ENCODE data around the gene PTCHD1. TPM values are rescaled to one million over a fixed set of nuclear protein-coding genes. Genes with fewer than 3 reads are reported as not detected.

PTCHD1 gene
- total RNA-seq, 1 donor from 2014 or later, result 0.14 TPM

DNA sequence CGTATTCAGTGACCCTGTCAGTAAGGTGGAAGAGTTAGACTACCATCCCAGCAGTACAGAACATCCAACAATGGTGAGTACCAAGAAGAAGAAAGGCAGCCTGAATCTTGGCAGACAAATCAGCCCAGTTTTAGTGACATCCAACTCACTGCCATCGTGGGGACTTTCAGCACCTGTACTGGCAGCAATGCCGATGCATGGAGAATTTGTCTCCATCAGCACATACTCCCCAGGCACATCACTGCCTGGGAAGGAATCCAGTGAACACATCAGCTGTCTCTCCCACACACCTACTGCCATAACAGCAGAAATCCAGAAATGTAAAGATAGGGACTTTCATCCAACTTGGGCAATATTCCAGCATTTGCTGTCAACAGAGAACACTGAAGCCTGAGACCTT lies 29.8 kb downstream of the PTCHD1 start:
- FAIRE-seq (no peak), DNase-seq (ENCODE audit: low read depth) (no peak)
- no peak overlapping the region for H3K4me3 Mint-ChIP-seq (ENCODE audit: unreplicated experiment)
- H3K27me3 ChIP-seq (ENCODE audit: insufficient read depth, low read length), result no peaks in the 10 kb centered on the region
- no peaks in the 10 kb centered on the region for H3K9me3 Mint-ChIP-seq (ENCODE audit: unreplicated experiment)
- no peaks in the 10 kb centered on the region for H3K4me1 ChIP-seq (ENCODE audit: insufficient read depth, low read length)
- H3K27me3 Mint-ChIP-seq (ENCODE audit: low read depth, unreplicated experiment), result peaks cover 4% of the 10 kb centered on the region
- no peak overlapping the region for H3K9ac ChIP-seq (ENCODE audit: low read length)
- no peak overlapping the region for H3K4me3 ChIP-seq (ENCODE audit: insufficient read depth, low read depth, low read length)
- H4K20me1 ChIP-seq (ENCODE audit: insufficient read depth, low read length), result no peaks in the 10 kb centered on the region
- no peak overlapping the region for H2AFZ ChIP-seq (ENCODE audit: low read depth, low read length)
- no peak overlapping the region for H3K4me2 ChIP-seq (ENCODE audit: low read length)
- TF ChIP-seq EZH2 (IDR thresholded peaks at IDR 0.05; ENCODE audit: insufficient read depth, low read length), result no peak
- no peak overlapping the region for H3K27ac Mint-ChIP-seq (ENCODE audit: unreplicated experiment)
- no peaks in the 10 kb centered on the region for H3K36me3 Mint-ChIP-seq (ENCODE audit: low read depth, unreplicated experiment)
- H3K9me3 ChIP-seq (ENCODE audit: insufficient read depth, low read depth, low read length), result no peaks in the 10 kb centered on the region
- H3K36me3 ChIP-seq (ENCODE audit: insufficient read depth, low read length), result no peaks in the 10 kb centered on the region
- no peaks in the 10 kb centered on the region for H3K79me2 ChIP-seq (ENCODE audit: insufficient read depth, low read length)
- no peaks in the 10 kb centered on the region for H3K4me1 Mint-ChIP-seq (ENCODE audit: low read depth, unreplicated experiment)
- no peak overlapping the region for H3K27ac ChIP-seq (ENCODE audit: low read depth, low read length)

DNA sequence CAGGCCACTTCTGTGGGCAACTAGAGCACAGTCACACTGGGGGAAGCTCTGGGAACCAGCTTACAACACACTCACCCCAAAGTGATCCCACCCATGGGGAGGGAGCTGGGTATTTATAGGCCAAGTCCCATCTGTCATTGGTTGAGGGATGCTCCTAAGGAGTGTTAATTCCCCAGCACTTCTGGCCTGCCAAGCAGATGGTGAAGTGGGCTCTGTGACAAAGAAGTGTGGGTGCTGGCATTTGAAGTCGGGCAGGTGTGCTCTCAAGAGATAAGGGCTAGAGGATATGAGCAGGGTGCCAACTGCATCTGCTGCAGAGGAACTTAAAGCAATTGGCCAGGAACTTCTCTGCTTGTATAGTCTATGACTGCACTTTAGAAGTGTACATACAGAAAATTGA lies 30.9 kb downstream of the PTCHD1 start:
- H3K9me3 ChIP-seq (ENCODE audit: insufficient read depth, low read depth, low read length), result no peaks in the 10 kb centered on the region
- no peak overlapping the region for H3K4me3 ChIP-seq (ENCODE audit: insufficient read depth, low read depth, low read length)
- H3K27ac ChIP-seq (ENCODE audit: low read depth, low read length), result no peak overlapping the region
- H3K27me3 ChIP-seq (ENCODE audit: insufficient read depth, low read length), result no peaks in the 10 kb centered on the region
- DNase-seq (ENCODE audit: low read depth) (no peak), FAIRE-seq (no peak)
- no peaks in the 10 kb centered on the region for H3K36me3 ChIP-seq (ENCODE audit: insufficient read depth, low read length)
- Mint-ChIP-seq H3K4me1 (ENCODE audit: low read depth, unreplicated experiment) (no peaks in the 10 kb centered on the region), H3K27ac (ENCODE audit: unreplicated experiment) (no peak overlapping the region), H3K27me3 (ENCODE audit: low read depth, unreplicated experiment) (peaks cover 4% of the 10 kb centered on the region), H3K4me3 (ENCODE audit: unreplicated experiment) (no peak overlapping the region), H3K36me3 (ENCODE audit: low read depth, unreplicated experiment) (no peaks in the 10 kb centered on the region), H3K9me3 (ENCODE audit: unreplicated experiment) (no peaks in the 10 kb centered on the region)
- no peak overlapping the region for H2AFZ ChIP-seq (ENCODE audit: low read depth, low read length)
- H3K4me1 ChIP-seq (ENCODE audit: insufficient read depth, low read length), result no peaks in the 10 kb centered on the region
- no peaks in the 10 kb centered on the region for H4K20me1 ChIP-seq (ENCODE audit: insufficient read depth, low read length)
- TF ChIP-seq, protein P1, sequence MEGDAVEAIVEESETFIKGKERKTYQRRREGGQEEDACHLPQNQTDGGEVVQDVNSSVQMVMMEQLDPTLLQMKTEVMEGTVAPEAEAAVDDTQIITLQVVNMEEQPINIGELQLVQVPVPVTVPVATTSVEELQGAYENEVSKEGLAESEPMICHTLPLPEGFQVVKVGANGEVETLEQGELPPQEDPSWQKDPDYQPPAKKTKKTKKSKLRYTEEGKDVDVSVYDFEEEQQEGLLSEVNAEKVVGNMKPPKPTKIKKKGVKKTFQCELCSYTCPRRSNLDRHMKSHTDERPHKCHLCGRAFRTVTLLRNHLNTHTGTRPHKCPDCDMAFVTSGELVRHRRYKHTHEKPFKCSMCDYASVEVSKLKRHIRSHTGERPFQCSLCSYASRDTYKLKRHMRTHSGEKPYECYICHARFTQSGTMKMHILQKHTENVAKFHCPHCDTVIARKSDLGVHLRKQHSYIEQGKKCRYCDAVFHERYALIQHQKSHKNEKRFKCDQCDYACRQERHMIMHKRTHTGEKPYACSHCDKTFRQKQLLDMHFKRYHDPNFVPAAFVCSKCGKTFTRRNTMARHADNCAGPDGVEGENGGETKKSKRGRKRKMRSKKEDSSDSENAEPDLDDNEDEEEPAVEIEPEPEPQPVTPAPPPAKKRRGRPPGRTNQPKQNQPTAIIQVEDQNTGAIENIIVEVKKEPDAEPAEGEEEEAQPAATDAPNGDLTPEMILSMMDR (IDR thresholded peaks at IDR 0.05; ENCODE audit: insufficient read depth, low read depth, low read length), result no peak
- no peak for TF ChIP-seq EZH2 (IDR thresholded peaks at IDR 0.05; ENCODE audit: insufficient read depth, low read length)
- H3K9ac ChIP-seq (ENCODE audit: low read length), result no peak overlapping the region
- H3K79me2 ChIP-seq (ENCODE audit: insufficient read depth, low read length), result no peaks in the 10 kb centered on the region
- no peak overlapping the region for H3K4me2 ChIP-seq (ENCODE audit: low read length)

DNA sequence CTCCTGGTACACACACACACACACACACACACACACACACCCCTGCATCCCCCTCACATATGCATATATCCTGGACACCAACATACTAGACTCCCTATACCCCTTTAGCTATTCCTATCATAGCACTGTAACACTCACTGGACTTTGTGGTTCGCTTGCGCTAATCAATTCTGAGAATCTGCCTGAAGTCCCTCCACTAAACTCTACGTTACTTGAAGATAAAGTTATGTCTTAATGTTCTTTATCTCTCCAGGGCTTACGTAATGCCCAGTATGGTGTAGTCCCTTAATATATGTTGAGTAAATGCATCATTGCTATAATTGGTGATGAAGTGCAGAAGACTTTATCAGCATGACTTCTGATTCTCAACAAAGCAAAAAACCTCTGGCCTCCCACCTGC lies 32.3 kb downstream of the PTCHD1 start:
- Mint-ChIP-seq H3K4me1 (ENCODE audit: low read depth, unreplicated experiment) (no peaks in the 10 kb centered on the region), H3K27me3 (ENCODE audit: low read depth, unreplicated experiment) (peaks cover 4% of the 10 kb centered on the region), H3K27ac (ENCODE audit: unreplicated experiment) (no peak overlapping the region), H3K4me3 (ENCODE audit: unreplicated experiment) (no peak overlapping the region), H3K36me3 (ENCODE audit: low read depth, unreplicated experiment) (no peaks in the 10 kb centered on the region), H3K9me3 (ENCODE audit: unreplicated experiment) (no peaks in the 10 kb centered on the region)
- H3K4me2 ChIP-seq (ENCODE audit: low read length), result no peak overlapping the region
- no peaks in the 10 kb centered on the region for H4K20me1 ChIP-seq (ENCODE audit: insufficient read depth, low read length)
- no peak for DNase-seq (ENCODE audit: low read depth)
- no peak overlapping the region for H3K27ac ChIP-seq (ENCODE audit: low read depth, low read length)
- no peaks in the 10 kb centered on the region for H3K9me3 ChIP-seq (ENCODE audit: insufficient read depth, low read depth, low read length)
- TF ChIP-seq, protein P1 (IDR thresholded peaks at IDR 0.05; ENCODE audit: insufficient read depth, low read depth, low read length), result no peak
- TF ChIP-seq EZH2 (IDR thresholded peaks at IDR 0.05; ENCODE audit: insufficient read depth, low read length), result no peak
- no peak overlapping the region for H3K9ac ChIP-seq (ENCODE audit: low read length)
- H2AFZ ChIP-seq (ENCODE audit: low read depth, low read length), result no peak overlapping the region
- H3K4me1 ChIP-seq (ENCODE audit: insufficient read depth, low read length), result no peaks in the 10 kb centered on the region
- H3K36me3 ChIP-seq (ENCODE audit: insufficient read depth, low read length), result no peaks in the 10 kb centered on the region
- H3K79me2 ChIP-seq (ENCODE audit: insufficient read depth, low read length), result no peaks in the 10 kb centered on the region
- H3K27me3 ChIP-seq (ENCODE audit: insufficient read depth, low read length), result no peaks in the 10 kb centered on the region
- FAIRE-seq, result no peak
- no peak overlapping the region for H3K4me3 ChIP-seq (ENCODE audit: insufficient read depth, low read depth, low read length)

Measured in astrocyte (in vitro differentiated cells and primary cell).